Sigmoid colon (tissue), 7 donors: ENCODE results near the gene MSH6. TPM values are rescaled to one million over a fixed set of nuclear protein-coding genes. Genes with fewer than 3 reads are reported as not detected.

Source experiments
- DNase-seq: peaks from one replicate; pipeline ENCODE4 v3.0.0-alpha.2; 2019
- H3K27ac ChIP-seq, 4 donors: fragments of 200-600 bp; sonication (generic); one replicate each; pipeline ENCODE4 v1.5.1; 2016 to 2019; ENCODE audit warnings: mild to moderate bottlenecking in 1 of 4
- H3K27me3 ChIP-seq, 3 donors: fragments of 200-600 bp; sonication (generic); one replicate each; pipeline ENCODE4 v1.5.1; 2019; ENCODE audit warnings: mild to moderate bottlenecking in 1 of 3
- H3K36me3 ChIP-seq, 4 donors: fragments of 200-600 bp; sonication (generic); one replicate each; pipeline ENCODE4 v1.5.1; 2016 to 2019
- H3K4me1 ChIP-seq, 4 donors: fragments of 200-600 bp; sonication (generic); one replicate each; pipeline ENCODE4 v1.5.1; 2017 to 2019
- H3K4me3 ChIP-seq, 4 donors: fragments of 200-600 bp; sonication (generic); one replicate each; pipeline ENCODE4 v1.5.1; 2017 to 2019; ENCODE audit warnings: mild to moderate bottlenecking in 2 of 4, moderate library complexity in 1 of 4
- H3K9me3 ChIP-seq, 4 donors: fragments of 200-600 bp in 3 of 4; sonication (generic) in 3 of 4; one replicate each; pipeline versions ENCODE4 v1.5.1 to v1.6.1; 2013 to 2019
- CTCF ChIP-seq, 4 experiments: fragments of 450-650 bp in 3 of 4; fragments of 200-600 bp in 1 of 4; IDR thresholded peaks; one replicate each; pipeline ENCODE4 v1.5.1; 2016 to 2019; ENCODE audit warnings: antibody characterized with exemption in 4 of 4, mild to moderate bottlenecking in 3 of 4, moderate library complexity in 2 of 4
- EP300 ChIP-seq, 4 donors: sonication (generic); formaldehyde crosslinking; IDR thresholded peaks; one replicate each; pipeline ENCODE4 v1.6.1; 2017; ENCODE audit warnings: antibody characterized with exemption in 4 of 4
- POLR2A ChIP-seq, 2 donors: fragments of 450-650 bp; IDR thresholded peaks; one replicate each; pipeline ENCODE4 v1.6.1; 2016; ENCODE audit warnings: antibody characterized with exemption in 2 of 2, mild to moderate bottlenecking in 2 of 2, moderate library complexity in 2 of 2
- POLR2AphosphoS5 ChIP-seq, 4 donors: sonication (generic); formaldehyde crosslinking; IDR thresholded peaks; one replicate each; pipeline ENCODE4 v1.6.1; 2017; ENCODE audit warnings: antibody characterized with exemption in 4 of 4
- WGBS, 2 donors: extraction: QIAGEN DNeasy Blood & Tissue Kit; methylation state at CpG; one replicate each; pipeline ENCODE4 v1.1.7; 2013; 5-methylcytosine and 5-hydroxymethylcytosine counted together
- intact Hi-C: fragments of 100-400 bp; cut with DNase I; formaldehyde crosslinking; loops from one replicate; pipeline ENCODE4 v1.15.1; 2023
- polyA plus RNA-seq, 3 donors: library from polyadenylated mRNA; stranded (reverse); fragments of 200-250 nt; gene quantifications; one replicate each; pipeline ENCODE4 v1.2.3, GENCODE V29; 2013
- total RNA-seq, 4 donors: library from RNA; depleted of rRNA; stranded (reverse); fragments of >200 nt; gene quantifications; one replicate each; pipeline ENCODE4 v1.1.0, GENCODE V29; 2016
- donor health status: healthy with polysubstance abuse.
- donor health status: Bipolar disorder and iron deficiency.
- donor health status: healthy.

MSH6 gene
- total and polyA plus RNA-seq, 7 donors = 2.3 to 48.2 (median 29.5) TPM

- Histone ChIP-seq H3K27ac (no peak overlapping the region), H3K4me1 (no peaks in the 10 kb centered on the region), H3K27me3 (no peaks in the 10 kb centered on the region), H3K9me3 (no peaks in the 10 kb centered on the region), H3K36me3 (peaks cover 0 to 100% (median 53%) of the 10 kb centered on the region in 4 donors), H3K4me3 (no peak overlapping the region)
- no peak for TF ChIP-seq POLR2A (IDR thresholded peaks at IDR 0.05)
- no peak for TF ChIP-seq POLR2AphosphoS5 (IDR thresholded peaks at IDR 0.05)
- TF ChIP-seq CTCF (IDR thresholded peaks at IDR 0.05) = no peak
- no peak for TF ChIP-seq EP300 (IDR thresholded peaks at IDR 0.05)
- no peak for DNase-seq
- intact Hi-C loops = no loop called here
- 86 to 94% methylated on average over 2 of the region's 2 CpGs for WGBS, 2 donors
These were observed 50.6 kb downstream of the MSH6 start for GRCh38 chr2:47833516-47833968.

GRCh38 chr2:47838249-47838648 lies 55.3 kb downstream of the MSH6 start:
- TF ChIP-seq CTCF (IDR thresholded peaks at IDR 0.05) = no peak
- TF ChIP-seq POLR2A (IDR thresholded peaks at IDR 0.05) = no peak
- TF ChIP-seq POLR2AphosphoS5 (IDR thresholded peaks at IDR 0.05) = no peak
- TF ChIP-seq EP300 (IDR thresholded peaks at IDR 0.05) = no peak
- peaks cover 0 to 63% (median 42%) of the 10 kb centered on the region in 4 donors for H3K36me3 ChIP-seq
- H3K27me3 ChIP-seq = no peaks in the 10 kb centered on the region
- no peak overlapping the region for H3K4me3 ChIP-seq
- peaks cover 0 to 9% (median 0%) of the 10 kb centered on the region in 4 donors for H3K4me1 ChIP-seq
- no peak for DNase-seq
- H3K27ac ChIP-seq = no peak overlapping the region
- H3K9me3 ChIP-seq = no peaks in the 10 kb centered on the region
- WGBS, 2 donors = 89 to 96% methylated on average over 1 of the region's 1 CpG
- intact Hi-C loops = no loop called here

GRCh38 chr2:47838686-47839085 lies 55.7 kb downstream of the MSH6 start:
- 85 to 86% methylated on average over 4 of the region's 4 CpGs for WGBS, 2 donors
- intact Hi-C loops = no loop called here

GRCh38 chr2:47842846-47843245 lies 59.9 kb downstream of the MSH6 start:
- no peaks in the 10 kb centered on the region for H3K27me3 ChIP-seq
- TF ChIP-seq CTCF (IDR thresholded peaks at IDR 0.05) (no peak), EP300 (IDR thresholded peaks at IDR 0.05) (no peak), POLR2A (IDR thresholded peaks at IDR 0.05) (no peak), POLR2AphosphoS5 (IDR thresholded peaks at IDR 0.05) (no peak)
- peaks cover 0 to 17% (median 6%) of the 10 kb centered on the region in 4 donors for H3K36me3 ChIP-seq
- no peak for DNase-seq
- H3K4me1 ChIP-seq = peaks cover 0 to 20% (median 4%) of the 10 kb centered on the region in 4 donors
- 91 to 92% methylated on average over 3 of the region's 3 CpGs for WGBS, 2 donors
- no peak overlapping the region for H3K4me3 ChIP-seq
- intact Hi-C loops = no loop called here
- H3K27ac ChIP-seq = no peak overlapping the region
- H3K9me3 ChIP-seq = no peaks in the 10 kb centered on the region

More at GRCh38 chr2:47838686-47839085, 55.7 kb downstream of the MSH6 start:
- Histone ChIP-seq H3K36me3 (peaks cover 0 to 58% (median 38%) of the 10 kb centered on the region in 4 donors), H3K4me3 (no peak overlapping the region), H3K4me1 (peaks cover 0 to 13% (median 1%) of the 10 kb centered on the region in 4 donors), H3K9me3 (no peaks in the 10 kb centered on the region), H3K27ac (no peak overlapping the region), H3K27me3 (no peaks in the 10 kb centered on the region)
- DNase-seq = no peak
- no peak for TF ChIP-seq EP300 (IDR thresholded peaks at IDR 0.05)
- no peak for TF ChIP-seq POLR2AphosphoS5 (IDR thresholded peaks at IDR 0.05)
- no peak for TF ChIP-seq POLR2A (IDR thresholded peaks at IDR 0.05)
- TF ChIP-seq CTCF (IDR thresholded peaks at IDR 0.05) = no peak

GRCh38 chr2:47843407-47843806 lies 60.5 kb downstream of the MSH6 start:
- WGBS, 2 donors = 95 to 100% methylated on average over 1 of the region's 1 CpG

More at GRCh38 chr2:47843407-47843806, 60.5 kb downstream of the MSH6 start:
- Histone ChIP-seq H3K27me3 (no peaks in the 10 kb centered on the region), H3K36me3 (peaks cover 0 to 11% (median 2%) of the 10 kb centered on the region in 4 donors), H3K4me3 (no peak overlapping the region), H3K4me1 (peaks cover 0 to 20% (median 4%) of the 10 kb centered on the region in 4 donors), H3K27ac (no peak overlapping the region), H3K9me3 (no peaks in the 10 kb centered on the region)
- TF ChIP-seq EP300 (IDR thresholded peaks at IDR 0.05) (no peak), CTCF (IDR thresholded peaks at IDR 0.05) (no peak), POLR2A (IDR thresholded peaks at IDR 0.05) (no peak), POLR2AphosphoS5 (IDR thresholded peaks at IDR 0.05) (no peak)
- no peak for DNase-seq
- intact Hi-C loops = no loop called here
